Measurements from ENCODE around the gene HDDC3.
A peak's percentile ranks its signal among the peaks of the same experiment; 100 is the strongest.

The HDDC3 gene

DNA sequence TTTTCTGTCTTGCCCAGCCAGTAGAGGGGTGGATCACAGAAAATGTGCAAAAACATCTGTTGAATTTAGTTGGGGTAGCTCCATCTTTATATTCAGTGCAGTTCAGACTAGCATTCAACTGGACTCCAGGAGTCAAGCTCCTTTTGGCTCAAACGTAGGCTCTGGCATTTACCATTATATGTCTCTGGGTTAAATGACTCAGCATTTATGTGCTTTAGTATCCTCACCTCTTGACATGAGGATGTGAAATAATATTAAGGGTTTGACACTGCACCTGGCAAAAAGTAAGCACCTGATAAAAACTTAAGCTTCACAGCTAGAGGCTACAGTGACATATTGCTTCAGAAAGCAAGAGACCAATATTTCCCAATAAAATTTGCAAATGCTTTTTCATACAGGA is 47.2 kb upstream of the HDDC3 start:
- no peak overlapping the region for H3K27ac ChIP-seq (replicated peaks)
- TF ChIP-seq, protein P1, sequence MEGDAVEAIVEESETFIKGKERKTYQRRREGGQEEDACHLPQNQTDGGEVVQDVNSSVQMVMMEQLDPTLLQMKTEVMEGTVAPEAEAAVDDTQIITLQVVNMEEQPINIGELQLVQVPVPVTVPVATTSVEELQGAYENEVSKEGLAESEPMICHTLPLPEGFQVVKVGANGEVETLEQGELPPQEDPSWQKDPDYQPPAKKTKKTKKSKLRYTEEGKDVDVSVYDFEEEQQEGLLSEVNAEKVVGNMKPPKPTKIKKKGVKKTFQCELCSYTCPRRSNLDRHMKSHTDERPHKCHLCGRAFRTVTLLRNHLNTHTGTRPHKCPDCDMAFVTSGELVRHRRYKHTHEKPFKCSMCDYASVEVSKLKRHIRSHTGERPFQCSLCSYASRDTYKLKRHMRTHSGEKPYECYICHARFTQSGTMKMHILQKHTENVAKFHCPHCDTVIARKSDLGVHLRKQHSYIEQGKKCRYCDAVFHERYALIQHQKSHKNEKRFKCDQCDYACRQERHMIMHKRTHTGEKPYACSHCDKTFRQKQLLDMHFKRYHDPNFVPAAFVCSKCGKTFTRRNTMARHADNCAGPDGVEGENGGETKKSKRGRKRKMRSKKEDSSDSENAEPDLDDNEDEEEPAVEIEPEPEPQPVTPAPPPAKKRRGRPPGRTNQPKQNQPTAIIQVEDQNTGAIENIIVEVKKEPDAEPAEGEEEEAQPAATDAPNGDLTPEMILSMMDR (IDR thresholded peaks at IDR 0.05; ENCODE audit: insufficient read depth, low read length), result no peak
- no peak for TF ChIP-seq POLR2AphosphoS5 (IDR thresholded peaks at IDR 0.05; ENCODE audit: low read depth)
- TF ChIP-seq GABPA (IDR thresholded peaks at IDR 0.05; ENCODE audit: low read depth), result no peak
- TF ChIP-seq SPI1 (IDR thresholded peaks at IDR 0.05; ENCODE audit: borderline replicate concordance, low read depth), result no peak
- no peak for TF ChIP-seq REST (IDR thresholded peaks at IDR 0.05; ENCODE audit: insufficient replicate concordance, low read depth)
- DNase-seq (ENCODE audit: low read depth in 1 of 2, low spot score in 1 of 2), result no peak
- H3K4me3 ChIP-seq (replicated peaks; ENCODE audit: insufficient read depth, low read length), result no peak overlapping the region
- no peaks in the 10 kb centered on the region for H3K27me3 ChIP-seq (ENCODE audit: insufficient read depth, poor library complexity, severe bottlenecking)

GRCh38 chr15:90974216-90974615 is 41.9 kb upstream of the HDDC3 start:
- Histone ChIP-seq H3K27me3 (ENCODE audit: insufficient read depth, poor library complexity, severe bottlenecking) (no peaks in the 10 kb centered on the region), H3K4me3 (replicated peaks; ENCODE audit: insufficient read depth, low read length) (no peak overlapping the region), H3K27ac (replicated peaks) (no peak overlapping the region)
- TF ChIP-seq, protein P1 (IDR thresholded peaks at IDR 0.05; ENCODE audit: insufficient read depth, low read length), result no peak
- no peak for DNase-seq (ENCODE audit: low read depth in 1 of 2, low spot score in 1 of 2)

DNA sequence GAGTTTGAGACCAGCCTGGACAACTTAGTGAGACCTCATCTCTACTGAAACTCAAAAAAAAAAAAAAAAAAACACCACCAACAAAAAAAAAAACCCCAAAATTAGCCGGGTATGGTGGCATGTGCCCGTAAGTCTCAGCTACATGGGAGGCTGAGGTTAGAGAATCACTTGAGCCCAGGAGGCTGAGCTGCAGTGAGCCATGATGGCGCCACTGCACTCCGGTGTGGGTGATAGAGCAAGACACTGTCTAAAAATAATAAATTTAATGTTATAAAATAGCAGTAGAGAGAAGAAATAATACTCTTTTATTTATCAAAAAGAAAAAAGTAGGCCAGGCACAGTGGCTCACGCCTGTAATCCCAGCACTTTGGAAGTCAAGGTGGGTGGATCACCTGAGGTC is 39.8 kb upstream of the HDDC3 start:
- TF ChIP-seq POLR2AphosphoS5 (IDR thresholded peaks at IDR 0.05; ENCODE audit: low read depth), result no peak
- TF ChIP-seq, protein P1 (IDR thresholded peaks at IDR 0.05; ENCODE audit: insufficient read depth, low read length), result no peak
- no peak for TF ChIP-seq GABPA (IDR thresholded peaks at IDR 0.05; ENCODE audit: low read depth)
- TF ChIP-seq SPI1 (IDR thresholded peaks at IDR 0.05; ENCODE audit: borderline replicate concordance, low read depth), result no peak
- no peak for TF ChIP-seq REST (IDR thresholded peaks at IDR 0.05; ENCODE audit: insufficient replicate concordance, low read depth)
- no peak for DNase-seq (ENCODE audit: low read depth in 1 of 2, low spot score in 1 of 2)
- Histone ChIP-seq H3K4me3 (replicated peaks; ENCODE audit: insufficient read depth, low read length) (no peak overlapping the region), H3K27me3 (ENCODE audit: insufficient read depth, poor library complexity, severe bottlenecking) (no peaks in the 10 kb centered on the region), H3K27ac (replicated peaks) (no peak overlapping the region)

GRCh38 chr15:90970274-90970673 is 37.9 kb upstream of the HDDC3 start:
- DNase-seq (ENCODE audit: low read depth in 1 of 2, low spot score in 1 of 2), result peak in 1 of 2 experiments; percentile 55
- H3K4me3 ChIP-seq (replicated peaks; ENCODE audit: insufficient read depth, low read length), result no peak overlapping the region
- no peak overlapping the region for H3K27ac ChIP-seq (replicated peaks)
- no peaks in the 10 kb centered on the region for H3K27me3 ChIP-seq (ENCODE audit: insufficient read depth, poor library complexity, severe bottlenecking)
- TF ChIP-seq GABPA (IDR thresholded peaks at IDR 0.05; ENCODE audit: low read depth) (no peak), SPI1 (IDR thresholded peaks at IDR 0.05; ENCODE audit: borderline replicate concordance, low read depth) (peak; percentile 38; the same call in 1 of the 2 replicates)

All from HL-60 (cell line).